Measurements from ENCODE around the gene CHRNA5.
"Not testable (repeated sequence)": the region's sequence is repeated elsewhere in the genome, so short reads cannot be mapped to it uniquely, and the experiment has no call there.

CHRNA5 gene

DNA sequence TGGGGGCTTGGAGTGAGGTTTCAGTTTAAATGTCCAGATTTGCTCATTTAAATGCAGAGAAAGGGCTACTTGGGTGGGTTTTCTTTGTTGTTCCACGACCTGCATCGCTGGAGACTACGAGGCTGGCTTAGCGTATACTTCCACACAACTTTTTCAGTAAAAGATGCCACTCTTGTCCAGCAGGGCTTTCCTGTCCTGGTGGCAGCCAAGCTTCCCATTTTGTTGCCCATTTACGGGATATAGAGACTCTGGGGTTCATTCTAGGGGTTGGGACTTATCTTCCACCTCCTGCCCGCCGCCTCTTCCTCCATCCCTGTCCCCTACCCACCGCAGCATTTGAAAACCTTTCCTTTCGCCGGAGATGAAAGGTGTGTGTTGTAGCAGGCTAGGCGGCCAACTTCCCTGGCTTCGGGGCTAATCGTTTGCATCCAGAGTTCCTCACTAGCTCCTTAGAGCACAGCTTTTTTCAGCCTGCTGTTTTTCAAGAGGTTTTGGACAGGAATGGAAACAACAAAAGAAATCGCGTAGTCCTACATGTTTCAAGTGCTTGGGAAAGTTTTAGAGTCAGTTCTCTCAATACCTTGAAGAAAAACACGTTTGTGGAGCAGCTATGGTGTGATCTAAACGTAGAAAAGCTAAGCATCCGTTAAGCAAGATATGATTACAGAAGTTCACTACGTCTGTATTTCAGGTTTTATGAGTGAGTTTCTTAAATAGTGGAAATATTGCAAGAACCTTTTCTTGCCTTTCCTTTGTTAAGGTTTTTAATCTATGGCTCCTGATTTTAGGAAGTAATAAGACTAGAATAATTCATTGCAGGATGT, 843 bp downstream of the CHRNA5 start:
- no peak for DNase-seq (ENCODE audit: low read depth)

GRCh38 chr15:78567531-78567930, 2.2 kb downstream of the CHRNA5 start:
- no peak for DNase-seq (ENCODE audit: low read depth)

GRCh38 chr15:78570710-78571109, 5.4 kb downstream of the CHRNA5 start:
- no peak for DNase-seq (ENCODE audit: low read depth)

- DNase-seq (ENCODE audit: low read depth), result no peak
These were observed 6.1 kb downstream of the CHRNA5 start for GRCh38 chr15:78571382-78571781.

GRCh38 chr15:78573416-78573815, 8.1 kb downstream of the CHRNA5 start:
- no peak for DNase-seq (ENCODE audit: low read depth)

DNA sequence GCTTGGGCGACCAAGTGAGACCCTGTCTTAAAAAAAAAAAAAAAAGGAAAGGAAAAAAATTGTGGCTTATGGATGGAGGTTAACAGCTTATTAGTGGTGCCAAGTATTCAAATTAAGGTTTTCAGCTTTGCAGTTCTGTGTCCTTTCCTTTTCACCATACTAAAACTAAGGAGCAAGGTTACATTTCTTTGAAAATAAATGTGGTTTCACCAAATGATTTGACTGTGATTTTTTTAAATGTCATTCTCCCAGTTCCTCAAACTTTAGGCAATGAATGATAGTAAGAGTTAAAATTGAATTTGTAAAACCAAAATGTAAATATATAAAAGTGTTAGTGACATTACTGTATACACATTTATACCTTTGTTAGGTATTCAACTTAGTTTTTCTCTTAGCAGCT, 9.6 kb downstream of the CHRNA5 start:
- DNase-seq (ENCODE audit: low read depth), result no peak

DNA sequence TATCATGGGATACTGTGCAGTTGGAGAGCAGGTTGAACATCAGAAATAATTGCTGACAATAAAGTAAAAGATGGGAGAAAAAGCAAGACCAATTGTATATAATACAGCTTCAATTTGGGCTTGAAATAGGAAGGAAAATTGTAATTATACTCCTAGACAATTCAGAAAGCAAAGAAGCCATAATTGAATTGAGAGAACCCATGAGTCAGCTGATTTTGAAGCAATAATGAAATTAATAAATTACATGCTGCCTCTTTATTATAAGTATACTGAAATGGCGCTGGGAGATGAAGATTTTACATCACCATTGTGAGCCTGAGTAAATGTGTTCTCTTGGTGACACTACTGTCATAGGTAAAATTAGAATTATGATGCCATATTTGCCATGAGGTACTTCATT, 32.3 kb downstream of the CHRNA5 start:
- DNase-seq (ENCODE audit: low read depth), result no peak

GRCh38 chr15:78598348-78598747, 33.0 kb downstream of the CHRNA5 start:
- DNase-seq (ENCODE audit: low read depth), result no peak

- no peak for DNase-seq (ENCODE audit: low read depth)
These were observed 33.9 kb downstream of the CHRNA5 start for GRCh38 chr15:78599189-78599588.

GRCh38 chr15:78603467-78603866, 38.1 kb downstream of the CHRNA5 start:
- no peak for DNase-seq (ENCODE audit: low read depth)

GRCh38 chr15:78604420-78604819, 39.1 kb downstream of the CHRNA5 start:
- no peak for DNase-seq (ENCODE audit: low read depth)

DNA sequence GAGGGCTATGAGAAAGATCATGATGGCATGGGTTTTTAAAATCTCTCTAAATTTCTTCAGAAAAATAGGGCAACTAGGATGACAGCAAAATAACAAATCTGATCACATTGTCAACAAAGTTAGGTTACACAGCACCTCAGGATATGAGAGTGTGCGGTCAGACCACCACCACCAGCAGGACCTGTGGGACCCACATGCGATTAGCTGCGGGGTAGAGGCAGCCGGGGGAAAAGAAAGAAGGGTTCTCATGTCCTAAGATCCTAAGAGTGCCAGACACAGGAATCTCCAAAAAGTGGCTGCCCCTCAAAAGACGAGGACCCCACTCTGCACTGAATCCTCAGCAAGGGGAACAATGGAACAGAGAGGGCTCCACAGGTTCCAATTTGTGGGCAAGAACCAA, 39.9 kb downstream of the CHRNA5 start:
- DNase-seq (ENCODE audit: low read depth), result no peak

GRCh38 chr15:78605680-78606079, 40.4 kb downstream of the CHRNA5 start:
- no peak for DNase-seq (ENCODE audit: low read depth)

DNA sequence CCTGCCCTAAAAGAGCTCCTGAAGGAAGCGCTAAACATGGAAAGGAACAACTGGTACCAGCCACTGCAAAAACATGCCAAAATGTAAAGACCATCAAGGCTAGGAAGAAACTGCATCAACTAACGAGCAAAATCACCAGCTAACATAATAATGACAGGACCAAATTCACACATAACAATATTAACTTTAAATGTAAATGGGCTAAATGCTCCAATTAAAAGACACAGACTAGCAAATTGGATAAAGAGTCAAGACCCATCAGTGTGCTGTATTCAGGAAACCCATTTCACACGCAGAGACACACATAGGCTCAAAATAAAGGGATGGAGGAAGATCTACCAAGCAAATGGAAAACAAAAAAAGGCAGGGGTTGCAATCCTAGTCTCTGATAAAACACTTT, 44.2 kb downstream of the CHRNA5 start:
- not testable (repeated sequence) for DNase-seq (ENCODE audit: low read depth)

GRCh38 chr15:78614021-78614420, 48.7 kb downstream of the CHRNA5 start:
- DNase-seq (ENCODE audit: low read depth), result no peak

- DNase-seq (ENCODE audit: low read depth), result no peak
These were observed 49.9 kb downstream of the CHRNA5 start for GRCh38 chr15:78615151-78615589.

DNA sequence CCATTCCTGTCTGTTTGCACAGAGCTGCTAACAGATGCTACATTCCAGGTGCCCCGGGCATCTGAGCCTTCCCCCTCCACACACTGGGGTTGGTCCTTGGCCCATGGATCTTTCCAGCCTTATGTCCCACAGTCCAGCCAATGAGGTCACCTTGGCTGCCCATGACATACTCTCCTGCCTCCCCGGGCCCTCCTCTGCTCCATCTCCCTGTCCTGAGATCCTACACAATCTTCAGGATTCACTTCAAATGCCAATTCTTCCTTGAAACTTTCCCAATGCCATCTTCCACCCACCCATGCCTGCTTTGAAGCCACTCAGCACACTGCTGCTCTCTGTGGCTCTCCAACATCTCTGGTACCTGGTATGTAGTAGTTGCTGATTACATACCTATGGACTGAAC, 51.2 kb downstream of the CHRNA5 start:
- DNase-seq (ENCODE audit: low read depth), result no peak

DNA sequence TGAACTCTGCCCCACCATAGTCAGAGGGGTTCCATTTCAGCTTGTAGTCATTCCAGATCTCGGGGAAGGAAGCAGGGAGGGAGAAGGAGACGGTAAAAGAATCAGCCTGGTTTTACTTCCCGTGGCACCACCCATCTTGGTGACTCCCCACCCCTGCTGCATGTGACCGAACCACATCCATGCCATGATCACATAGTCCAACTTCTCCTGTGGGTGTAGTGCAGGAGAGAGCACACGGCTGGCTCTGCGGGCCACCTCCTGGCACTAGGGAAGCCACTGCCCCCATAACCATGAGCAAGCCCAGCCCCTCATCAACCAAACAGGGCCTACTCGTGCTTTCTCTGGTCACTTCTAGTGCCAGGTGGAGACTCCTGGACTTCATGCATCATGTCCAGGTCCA, 51.8 kb downstream of the CHRNA5 start:
- no peak for DNase-seq (ENCODE audit: low read depth)

- no peak for DNase-seq (ENCODE audit: low read depth)
These were observed 52.2 kb downstream of the CHRNA5 start for GRCh38 chr15:78617516-78617915.

DNA sequence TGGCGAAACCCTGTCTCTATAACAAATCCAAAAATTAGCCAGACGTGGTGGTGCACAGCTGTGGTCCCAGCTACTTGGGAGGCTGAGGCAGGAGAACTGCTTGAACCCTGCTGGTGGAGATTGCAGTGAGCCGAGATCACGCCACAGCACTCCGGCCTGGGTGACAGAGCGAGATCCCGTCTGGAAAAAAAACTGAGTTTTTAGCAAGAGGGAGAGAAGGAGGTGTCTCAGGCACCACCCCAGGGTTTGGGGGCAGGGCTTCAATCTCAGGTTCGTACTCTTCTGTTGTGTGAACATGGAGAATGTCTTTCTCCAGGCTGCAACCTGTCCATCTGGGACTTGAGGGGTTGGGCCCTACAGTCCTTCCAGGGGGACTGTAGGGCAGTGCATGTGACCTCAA, 52.7 kb downstream of the CHRNA5 start:
- DNase-seq (ENCODE audit: low read depth), result no peak

GRCh38 chr15:78618490-78618934, 53.2 kb downstream of the CHRNA5 start:
- DNase-seq (ENCODE audit: low read depth), result peak; percentile 32

GRCh38 chr15:78619022-78619950, 54.0 kb downstream of the CHRNA5 start:
- DNase-seq (ENCODE audit: low read depth), result no peak

- no peak for DNase-seq (ENCODE audit: low read depth)
These were observed 54.8 kb downstream of the CHRNA5 start for GRCh38 chr15:78620021-78620526.
